Fibroblast of the aortic adventitia (primary cell): ENCODE data around the gene PRDM11. TPM values are rescaled to one million over a fixed set of nuclear protein-coding genes. Genes with fewer than 3 reads are reported as not detected.

Source experiments
- DNase-seq: peaks from one replicate; pipeline ENCODE4 v3.0.0-alpha.2; 2010; ENCODE audit warnings: low read depth
- H3K4me3 ChIP-seq: 2 replicates; pipeline ENCODE4 v1.5.1; 2011; ENCODE audit warnings: low read depth, mild to moderate bottlenecking, control low read depth, low read length, moderate library complexity
- CTCF ChIP-seq: IDR thresholded peaks from 2 replicates; pipeline ENCODE4 v1.5.1; 2011; ENCODE audit warnings: mild to moderate bottlenecking, low read length, control low read depth, inconsistent platforms; ENCODE audit not compliant: insufficient read depth
- total RNA-seq: library from RNA; depleted of rRNA; stranded (reverse); fragments of >200 nt; gene quantifications from 2 replicates; pipeline ENCODE4 v1.2.3, GENCODE V29; 2012; ENCODE audit warnings: low replicate concordance

Gene PRDM11
- total RNA-seq, 1 donor, result 5.3 TPM

- H3K4me3 ChIP-seq, result no peak overlapping the region
- no peak for DNase-seq
- no peak for TF ChIP-seq CTCF
Observed at GRCh38 chr11:45219411-45219810, 73.0 kb downstream of the PRDM11 start.

- H3K4me3 ChIP-seq, result no peak overlapping the region
- TF ChIP-seq CTCF, result no peak
- no peak for DNase-seq
Observed at GRCh38 chr11:45223496-45223895, 77.1 kb downstream of the PRDM11 start.

GRCh38 chr11:45224766-45225165, 78.3 kb downstream of the PRDM11 start:
- H3K4me3 ChIP-seq, result no peak overlapping the region
- no peak for DNase-seq
- TF ChIP-seq CTCF, result no peak

- H3K4me3 ChIP-seq, result no peak overlapping the region
- TF ChIP-seq CTCF, result no peak
- no peak for DNase-seq
Observed at GRCh38 chr11:45225277-45225676, 78.8 kb downstream of the PRDM11 start.

- H3K4me3 ChIP-seq, result no peak overlapping the region
- no peak for TF ChIP-seq CTCF
- no peak for DNase-seq
Observed at GRCh38 chr11:45225961-45226871, 79.8 kb downstream of the PRDM11 start.

- TF ChIP-seq CTCF, result no peak
- DNase-seq, result no peak
- H3K4me3 ChIP-seq, result no peak overlapping the region
Observed at GRCh38 chr11:45226901-45227300, 80.5 kb downstream of the PRDM11 start.
